HepG2 (cell line): ENCODE measurements around the gene GRK6. TPM values are rescaled to one million over a fixed set of nuclear protein-coding genes. Genes with fewer than 3 reads are reported as not detected.

ENCODE experiments used
- FOXK2 ChIP-seq: fragments of 450-650 bp; IDR thresholded peaks from 2 replicates; pipeline ENCODE4 v1.6.1; 2016
- GTF2F1 ChIP-seq: fragments of 150-350 bp; IDR thresholded peaks from 2 replicates; pipeline ENCODE4 v1.6.1; 2014; ENCODE audit warnings: low read length
- HNF4A ChIP-seq: sonication (generic); formaldehyde crosslinking; IDR thresholded peaks from 2 replicates; pipeline ENCODE4 v1.4.0; 2020; ENCODE audit warnings: missing genetic modification reagents
- KAT2B ChIP-seq: fragments of 150-350 bp; IDR thresholded peaks from 2 replicates; pipeline ENCODE4 v1.6.1; 2014; ENCODE audit warnings: low read depth, low read length, borderline replicate concordance
- MEF2D ChIP-seq: sonication (generic); formaldehyde crosslinking; IDR thresholded peaks from 2 replicates; pipeline ENCODE4 v1.5.1; 2020; ENCODE audit warnings: mild to moderate bottlenecking, missing genetic modification reagents
- PAF1 ChIP-seq: IDR thresholded peaks from 2 replicates; pipeline ENCODE4 v1.6.1; 2016; ENCODE audit warnings: missing genetic modification reagents, missing compliant biosample characterization
- ZNF777 ChIP-seq: sonication (generic); formaldehyde crosslinking; IDR thresholded peaks from 2 replicates; pipeline ENCODE4 v1.4.0; 2020; ENCODE audit warnings: missing genetic modification reagents
- polyA plus RNA-seq, 8 experiments: library from polyadenylated mRNA; depleted of rRNA in 3 of 8; stranded (reverse) in 7 of 8; unstranded in 1 of 8; fragments of >200 nt; fragmentation: Illumina TruSeq in 4 of 8; extraction: Trizol in 4 of 8; gene quantifications; 2 replicates each; pipeline versions ENCODE4 v1.2.1 to v1.2.3, GENCODE V29; 2011 to 2016; ENCODE audit warnings: low read depth in 4 of 8, missing spikeins in 1 of 8, mixed read lengths in 1 of 8; ENCODE audit not compliant: insufficient read depth in 1 of 8
- total RNA-seq, 5 experiments: library from RNA; depleted of rRNA; stranded (reverse); fragments of >200 nt; fragmentation: Illumina TruSeq; extraction: Trizol; gene quantifications; 2 replicates each; pipeline ENCODE4 v1.2.3, GENCODE V29; 2016; ENCODE audit warnings: low read depth in 1 of 5
- TF ChIP-seq, protein P1 (sequence below): sonication (generic); formaldehyde crosslinking; IDR thresholded peaks from 2 replicates; pipeline ENCODE4 v1.4.0; 2020; ENCODE audit warnings: missing genetic modification reagents
- TF ChIP-seq, protein P2 (sequence below): sonication (generic); formaldehyde crosslinking; IDR thresholded peaks from 2 replicates; pipeline ENCODE4 v1.4.0; 2020; ENCODE audit warnings: mild to moderate bottlenecking, missing genetic modification reagents
- TF ChIP-seq, protein P3 (sequence below): sonication (generic); formaldehyde crosslinking; IDR thresholded peaks from 2 replicates; pipeline ENCODE4 v1.4.0; 2020; ENCODE audit warnings: missing genetic modification reagents
- TF ChIP-seq, protein P4 (sequence below): sonication (generic); formaldehyde crosslinking; IDR thresholded peaks from 2 replicates; pipeline ENCODE4 v1.4.0; 2020; ENCODE audit warnings: missing genetic modification reagents, borderline replicate concordance

The GRK6 gene
- total and polyA plus RNA-seq, 2 of the 13 experiments (the other 11 are each of a cell fraction or from before 2014, with no cell fraction given) = 13.2 to 19.9 TPM

DNA sequence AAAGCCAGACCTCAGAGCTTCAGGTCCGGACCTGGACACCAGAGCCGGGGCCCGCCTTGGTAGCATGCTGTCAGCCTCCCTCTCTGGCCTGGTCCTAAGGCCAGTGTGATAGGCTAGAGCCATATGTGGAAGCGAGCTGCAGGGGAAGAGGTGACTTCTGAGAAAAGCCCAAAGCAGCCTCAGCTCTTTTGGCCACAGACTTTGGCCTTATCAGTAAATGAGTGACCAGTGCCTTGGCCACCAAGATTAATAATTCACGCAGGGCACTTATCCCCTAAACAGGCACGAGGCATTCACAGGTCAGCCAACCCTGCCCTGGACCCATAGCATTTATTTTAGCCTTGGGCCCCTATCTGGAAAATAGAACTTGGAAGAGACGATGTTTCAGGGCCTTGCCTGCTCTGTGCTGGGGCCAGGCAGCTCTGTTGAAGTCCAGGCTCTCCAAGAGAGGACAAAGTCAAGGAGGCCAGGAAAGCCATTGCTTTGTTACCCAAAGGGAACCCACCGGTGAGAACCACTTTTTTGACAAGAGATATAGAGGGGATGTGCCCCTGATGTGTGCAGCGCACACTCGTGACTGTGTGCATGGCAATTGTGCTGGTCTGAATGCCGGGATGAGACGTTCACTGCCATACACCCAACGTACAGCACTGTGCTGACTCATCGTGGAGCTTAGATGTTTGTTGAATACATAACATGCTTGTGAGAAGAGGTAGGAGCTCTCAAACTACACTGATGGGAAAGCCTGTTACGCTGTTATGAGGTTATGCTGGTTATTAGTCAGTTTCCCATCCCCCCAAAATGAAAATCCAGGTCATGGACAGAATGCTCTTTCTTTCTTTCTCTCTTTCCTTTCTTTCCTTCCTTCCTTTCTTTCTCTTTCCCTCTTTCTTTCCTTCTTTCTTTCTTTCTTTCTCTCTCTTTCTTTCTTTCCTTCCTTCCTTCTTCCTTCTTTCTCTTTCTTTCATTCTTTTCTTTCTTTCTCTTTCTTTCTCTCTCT, 47.3 kb upstream of the GRK6 start (continued):
- TF ChIP-seq, protein P1, sequence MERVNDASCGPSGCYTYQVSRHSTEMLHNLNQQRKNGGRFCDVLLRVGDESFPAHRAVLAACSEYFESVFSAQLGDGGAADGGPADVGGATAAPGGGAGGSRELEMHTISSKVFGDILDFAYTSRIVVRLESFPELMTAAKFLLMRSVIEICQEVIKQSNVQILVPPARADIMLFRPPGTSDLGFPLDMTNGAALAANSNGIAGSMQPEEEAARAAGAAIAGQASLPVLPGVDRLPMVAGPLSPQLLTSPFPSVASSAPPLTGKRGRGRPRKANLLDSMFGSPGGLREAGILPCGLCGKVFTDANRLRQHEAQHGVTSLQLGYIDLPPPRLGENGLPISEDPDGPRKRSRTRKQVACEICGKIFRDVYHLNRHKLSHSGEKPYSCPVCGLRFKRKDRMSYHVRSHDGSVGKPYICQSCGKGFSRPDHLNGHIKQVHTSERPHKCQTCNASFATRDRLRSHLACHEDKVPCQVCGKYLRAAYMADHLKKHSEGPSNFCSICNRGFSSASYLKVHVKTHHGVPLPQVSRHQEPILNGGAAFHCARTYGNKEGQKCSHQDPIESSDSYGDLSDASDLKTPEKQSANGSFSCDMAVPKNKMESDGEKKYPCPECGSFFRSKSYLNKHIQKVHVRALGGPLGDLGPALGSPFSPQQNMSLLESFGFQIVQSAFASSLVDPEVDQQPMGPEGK (CRISPR knock-in tag) = peak; percentile 45; the same call in 1 of the 2 replicates
- no peak for TF ChIP-seq FOXK2
- no peak for TF ChIP-seq PAF1 (CRISPR knock-in tag)
- TF ChIP-seq, protein P2, sequence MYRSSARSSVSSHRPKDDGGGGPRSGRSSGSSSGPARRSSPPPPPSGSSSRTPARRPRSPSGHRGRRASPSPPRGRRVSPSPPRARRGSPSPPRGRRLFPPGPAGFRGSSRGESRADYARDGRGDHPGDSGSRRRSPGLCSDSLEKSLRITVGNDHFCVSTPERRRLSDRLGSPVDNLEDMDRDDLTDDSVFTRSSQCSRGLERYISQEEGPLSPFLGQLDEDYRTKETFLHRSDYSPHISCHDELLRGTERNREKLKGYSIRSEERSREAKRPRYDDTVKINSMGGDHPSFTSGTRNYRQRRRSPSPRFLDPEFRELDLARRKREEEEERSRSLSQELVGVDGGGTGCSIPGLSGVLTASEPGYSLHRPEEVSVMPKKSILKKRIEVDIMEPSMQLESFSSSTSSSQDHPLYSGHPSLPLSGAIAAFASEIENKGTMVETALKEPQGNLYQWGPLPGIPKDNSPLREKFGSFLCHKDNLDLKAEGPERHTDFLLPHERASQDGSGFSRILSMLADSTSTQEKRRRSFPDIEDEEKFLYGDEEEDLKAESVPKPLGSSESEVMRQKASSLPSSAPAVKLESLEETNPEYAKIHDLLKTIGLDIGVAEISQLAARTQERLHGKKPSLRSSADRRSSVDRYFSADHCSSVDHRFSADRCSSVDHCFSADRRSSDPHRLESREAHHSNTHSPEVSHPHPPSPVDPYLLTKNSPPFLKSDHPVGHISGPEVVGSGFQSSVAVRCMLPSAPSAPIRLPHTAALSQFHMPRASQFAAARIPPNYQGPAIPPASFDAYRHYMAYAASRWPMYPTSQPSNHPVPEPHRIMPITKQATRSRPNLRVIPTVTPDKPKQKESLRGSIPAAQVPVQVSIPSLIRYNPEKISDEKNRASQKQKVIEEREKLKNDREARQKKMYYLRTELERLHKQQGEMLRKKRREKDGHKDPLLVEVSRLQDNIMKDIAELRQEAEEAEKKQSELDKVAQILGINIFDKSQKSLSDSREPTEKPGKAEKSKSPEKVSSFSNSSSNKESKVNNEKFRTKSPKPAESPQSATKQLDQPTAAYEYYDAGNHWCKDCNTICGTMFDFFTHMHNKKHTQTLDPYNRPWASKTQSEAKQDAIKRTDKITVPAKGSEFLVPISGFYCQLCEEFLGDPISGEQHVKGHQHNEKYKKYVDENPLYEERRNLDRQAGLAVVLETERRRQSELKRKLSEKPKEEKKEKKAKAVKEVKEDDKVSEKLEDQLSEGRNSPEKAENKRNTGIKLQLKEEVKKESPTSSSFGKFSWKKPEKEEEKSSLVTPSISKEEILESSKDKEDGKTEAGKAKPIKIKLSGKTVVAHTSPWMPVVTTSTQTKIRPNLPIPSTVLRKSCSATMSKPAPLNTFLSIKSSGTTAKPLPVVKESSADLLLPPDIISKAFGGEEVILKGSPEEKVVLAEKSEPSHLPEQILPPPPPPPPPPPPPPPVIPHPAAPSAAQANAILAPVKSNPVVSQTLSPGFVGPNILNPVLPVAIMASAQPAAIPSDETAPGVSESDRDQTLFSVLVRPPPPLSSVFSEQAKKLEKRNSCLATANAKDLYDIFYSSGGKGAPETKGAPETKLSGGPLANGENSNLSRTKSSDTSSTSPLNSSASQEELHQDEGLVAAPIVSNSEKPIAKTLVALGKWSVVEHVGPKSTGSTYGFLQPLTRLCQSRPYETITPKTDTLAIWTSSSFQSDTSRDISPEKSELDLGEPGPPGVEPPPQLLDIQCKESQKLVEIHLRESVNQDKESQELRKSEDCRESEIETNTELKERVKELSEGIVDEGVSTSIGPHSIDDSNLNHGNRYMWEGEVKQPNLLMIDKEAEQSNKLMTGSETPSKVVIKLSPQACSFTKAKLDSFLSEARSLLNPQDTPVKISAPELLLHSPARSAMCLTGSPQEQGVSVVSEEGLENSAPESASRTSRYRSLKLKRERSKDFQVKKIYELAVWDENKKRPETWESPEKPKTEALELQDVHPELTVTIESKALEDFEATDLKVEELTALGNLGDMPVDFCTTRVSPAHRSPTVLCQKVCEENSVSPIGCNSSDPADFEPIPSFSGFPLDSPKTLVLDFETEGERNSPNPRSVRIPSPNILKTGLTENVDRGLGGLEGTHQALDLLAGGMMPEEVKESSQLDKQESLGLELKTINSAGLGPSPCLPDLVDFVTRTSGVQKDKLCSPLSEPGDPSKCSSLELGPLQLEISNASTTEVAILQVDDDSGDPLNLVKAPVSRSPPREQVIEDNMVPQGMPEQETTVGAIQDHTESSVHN (CRISPR knock-in tag) = 0 out of 2 replicates have a peak, but pooled peaks have one; percentile 7
- TF ChIP-seq GTF2F1 = peak; percentile 40; the same call in 1 of the 2 replicates
- TF ChIP-seq ZNF777 (CRISPR knock-in tag) = 0 out of 2 replicates have a peak, but pooled peaks have one; percentile 29
- TF ChIP-seq, protein P3, sequence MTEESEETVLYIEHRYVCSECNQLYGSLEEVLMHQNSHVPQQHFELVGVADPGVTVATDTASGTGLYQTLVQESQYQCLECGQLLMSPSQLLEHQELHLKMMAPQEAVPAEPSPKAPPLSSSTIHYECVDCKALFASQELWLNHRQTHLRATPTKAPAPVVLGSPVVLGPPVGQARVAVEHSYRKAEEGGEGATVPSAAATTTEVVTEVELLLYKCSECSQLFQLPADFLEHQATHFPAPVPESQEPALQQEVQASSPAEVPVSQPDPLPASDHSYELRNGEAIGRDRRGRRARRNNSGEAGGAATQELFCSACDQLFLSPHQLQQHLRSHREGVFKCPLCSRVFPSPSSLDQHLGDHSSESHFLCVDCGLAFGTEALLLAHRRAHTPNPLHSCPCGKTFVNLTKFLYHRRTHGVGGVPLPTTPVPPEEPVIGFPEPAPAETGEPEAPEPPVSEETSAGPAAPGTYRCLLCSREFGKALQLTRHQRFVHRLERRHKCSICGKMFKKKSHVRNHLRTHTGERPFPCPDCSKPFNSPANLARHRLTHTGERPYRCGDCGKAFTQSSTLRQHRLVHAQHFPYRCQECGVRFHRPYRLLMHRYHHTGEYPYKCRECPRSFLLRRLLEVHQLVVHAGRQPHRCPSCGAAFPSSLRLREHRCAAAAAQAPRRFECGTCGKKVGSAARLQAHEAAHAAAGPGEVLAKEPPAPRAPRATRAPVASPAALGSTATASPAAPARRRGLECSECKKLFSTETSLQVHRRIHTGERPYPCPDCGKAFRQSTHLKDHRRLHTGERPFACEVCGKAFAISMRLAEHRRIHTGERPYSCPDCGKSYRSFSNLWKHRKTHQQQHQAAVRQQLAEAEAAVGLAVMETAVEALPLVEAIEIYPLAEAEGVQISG (CRISPR knock-in tag) = peak; percentile 80
- TF ChIP-seq KAT2B = no peak
- TF ChIP-seq HNF4A (CRISPR knock-in tag) = peak; percentile 86
- TF ChIP-seq MEF2D (CRISPR knock-in tag) = 0 out of 2 replicates have a peak, but pooled peaks have one; percentile 35
- TF ChIP-seq, protein P4, sequence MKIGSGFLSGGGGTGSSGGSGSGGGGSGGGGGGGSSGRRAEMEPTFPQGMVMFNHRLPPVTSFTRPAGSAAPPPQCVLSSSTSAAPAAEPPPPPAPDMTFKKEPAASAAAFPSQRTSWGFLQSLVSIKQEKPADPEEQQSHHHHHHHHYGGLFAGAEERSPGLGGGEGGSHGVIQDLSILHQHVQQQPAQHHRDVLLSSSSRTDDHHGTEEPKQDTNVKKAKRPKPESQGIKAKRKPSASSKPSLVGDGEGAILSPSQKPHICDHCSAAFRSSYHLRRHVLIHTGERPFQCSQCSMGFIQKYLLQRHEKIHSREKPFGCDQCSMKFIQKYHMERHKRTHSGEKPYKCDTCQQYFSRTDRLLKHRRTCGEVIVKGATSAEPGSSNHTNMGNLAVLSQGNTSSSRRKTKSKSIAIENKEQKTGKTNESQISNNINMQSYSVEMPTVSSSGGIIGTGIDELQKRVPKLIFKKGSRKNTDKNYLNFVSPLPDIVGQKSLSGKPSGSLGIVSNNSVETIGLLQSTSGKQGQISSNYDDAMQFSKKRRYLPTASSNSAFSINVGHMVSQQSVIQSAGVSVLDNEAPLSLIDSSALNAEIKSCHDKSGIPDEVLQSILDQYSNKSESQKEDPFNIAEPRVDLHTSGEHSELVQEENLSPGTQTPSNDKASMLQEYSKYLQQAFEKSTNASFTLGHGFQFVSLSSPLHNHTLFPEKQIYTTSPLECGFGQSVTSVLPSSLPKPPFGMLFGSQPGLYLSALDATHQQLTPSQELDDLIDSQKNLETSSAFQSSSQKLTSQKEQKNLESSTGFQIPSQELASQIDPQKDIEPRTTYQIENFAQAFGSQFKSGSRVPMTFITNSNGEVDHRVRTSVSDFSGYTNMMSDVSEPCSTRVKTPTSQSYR (CRISPR knock-in tag) = peak; percentile 59; the same call in 1 of the 2 replicates
